HG03457 (cell line): ENCODE measurements around the gene RAB3GAP1.
"Not testable (repeated sequence)": the region's sequence is repeated elsewhere in the genome, so short reads cannot be mapped to it uniquely, and the experiment has no call there.

Experiments used
- ATAC-seq: cut with Tn5 transposase; IDR thresholded peaks from one replicate; pipeline ENCODE4 v1.9.1; 2021; ENCODE audit warnings: moderate number of reproducible peaks; ENCODE audit not compliant: unreplicated experiment

RAB3GAP1 gene

GRCh38 chr2:135052997-135053474 lies 944 bp downstream of the RAB3GAP1 start:
- ATAC-seq = peak; percentile 32

GRCh38 chr2:135055182-135055786 lies 3.2 kb downstream of the RAB3GAP1 start:
- ATAC-seq = no peak

- no peak for ATAC-seq
Measured at GRCh38 chr2:135056790-135057189, 4.7 kb downstream of the RAB3GAP1 start.

GRCh38 chr2:135059577-135059976 lies 7.5 kb downstream of the RAB3GAP1 start:
- ATAC-seq = no peak

DNA sequence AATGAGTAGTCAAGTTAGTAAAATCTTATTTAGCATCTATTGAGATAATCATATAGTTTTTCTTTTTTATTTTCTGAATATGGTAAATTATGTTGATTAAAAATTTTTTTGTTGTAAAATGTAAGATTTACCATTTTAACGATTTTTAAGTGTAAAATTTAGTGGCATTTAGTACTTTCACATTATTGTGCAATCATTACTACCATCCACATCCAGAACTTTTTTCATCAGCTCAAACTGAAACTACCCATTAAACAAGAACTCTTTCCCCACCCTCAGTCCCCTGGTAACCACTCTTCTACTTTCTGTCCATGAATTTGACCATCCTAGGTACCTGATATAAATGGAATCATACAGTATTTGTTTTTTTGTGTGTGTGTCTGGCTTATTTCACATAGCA lies 11.1 kb downstream of the RAB3GAP1 start:
- ATAC-seq = no peak

DNA sequence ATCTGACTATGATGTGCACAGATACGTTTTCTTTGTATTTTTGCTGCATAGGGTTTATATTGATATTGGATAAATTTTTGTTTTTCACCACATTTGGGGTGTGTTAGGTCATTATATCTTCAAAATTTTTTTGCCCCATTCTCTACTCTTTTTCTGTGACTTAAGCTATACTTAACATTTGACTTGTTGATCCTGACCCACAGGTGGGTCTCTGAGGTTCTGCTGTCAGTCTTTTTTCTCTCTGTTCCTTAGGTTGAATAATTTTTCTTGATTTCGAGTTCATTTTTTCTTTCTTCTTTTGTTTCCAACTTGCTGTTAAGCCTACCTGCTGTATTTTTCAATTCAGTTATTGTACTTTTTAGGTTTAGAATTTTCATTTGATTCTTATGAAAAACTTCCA lies 12.1 kb downstream of the RAB3GAP1 start:
- ATAC-seq = no peak

GRCh38 chr2:135066710-135067109 lies 14.6 kb downstream of the RAB3GAP1 start:
- no peak for ATAC-seq

GRCh38 chr2:135072125-135072997 lies 20.3 kb downstream of the RAB3GAP1 start:
- ATAC-seq = no peak

- no peak for ATAC-seq
Measured at GRCh38 chr2:135074216-135074615, 22.1 kb downstream of the RAB3GAP1 start.

DNA sequence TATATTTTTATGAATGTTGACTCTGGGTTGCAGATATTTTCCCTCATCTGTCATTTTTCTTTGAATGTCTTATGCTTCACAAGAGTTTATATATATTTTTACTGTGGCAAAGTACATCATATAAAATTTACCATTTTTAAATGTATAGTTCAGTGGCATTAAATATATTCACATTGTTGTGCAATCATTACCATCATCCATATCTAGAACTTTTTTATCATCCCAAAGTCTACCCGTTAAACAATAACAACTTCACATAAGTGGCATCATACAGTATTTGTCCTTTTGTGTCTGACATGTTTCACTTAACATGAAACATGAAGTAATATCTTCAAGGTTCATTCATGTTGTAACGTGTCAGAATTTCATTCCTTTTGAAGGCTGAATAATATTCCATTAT lies 24.5 kb downstream of the RAB3GAP1 start:
- ATAC-seq = no peak

- no peak for ATAC-seq
Measured at GRCh38 chr2:135078417-135078816, 26.3 kb downstream of the RAB3GAP1 start.

DNA sequence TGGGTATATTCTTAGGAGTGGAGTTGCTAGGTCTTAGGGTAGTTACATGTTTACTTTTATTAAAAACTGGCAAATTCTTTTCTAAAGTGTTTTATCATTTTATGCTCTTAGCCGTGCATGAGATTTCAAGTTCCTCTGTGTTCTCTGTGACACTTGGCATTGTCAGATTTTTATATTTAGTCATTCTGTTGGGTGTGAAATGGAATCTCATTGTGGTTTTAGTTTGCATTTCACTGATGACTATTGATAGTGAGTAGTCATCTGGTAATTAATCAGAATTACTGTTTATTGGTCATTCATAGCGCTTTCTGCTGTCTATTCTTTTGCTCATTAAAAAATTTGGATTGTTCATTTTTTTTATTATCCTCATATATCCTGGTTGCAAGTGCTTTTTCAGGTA lies 34.1 kb downstream of the RAB3GAP1 start:
- no peak for ATAC-seq

DNA sequence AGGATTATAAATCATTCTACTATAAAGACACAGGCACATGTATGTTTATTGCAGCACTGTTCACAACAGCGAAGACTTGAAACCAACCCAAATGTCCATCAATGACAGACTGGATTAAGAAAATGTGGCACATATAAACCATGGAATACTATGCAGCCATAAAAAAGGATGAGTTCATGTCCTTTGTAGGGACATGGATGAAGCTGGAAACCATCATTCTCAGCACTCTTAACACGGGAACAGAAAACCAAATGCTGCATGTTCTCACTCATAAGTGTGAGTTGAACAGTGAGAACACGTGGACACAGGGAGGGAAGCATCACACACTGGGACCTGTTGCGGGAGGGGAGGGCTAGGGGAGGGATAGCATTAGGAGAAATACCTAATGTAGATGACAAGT lies 37.5 kb downstream of the RAB3GAP1 start:
- ATAC-seq = not testable (repeated sequence)

GRCh38 chr2:135091681-135092080 lies 39.6 kb downstream of the RAB3GAP1 start:
- ATAC-seq = no peak

- ATAC-seq = no peak
Measured at GRCh38 chr2:135093193-135093592, 41.1 kb downstream of the RAB3GAP1 start.

- ATAC-seq = no peak
Measured at GRCh38 chr2:135093670-135094330, 41.7 kb downstream of the RAB3GAP1 start.

DNA sequence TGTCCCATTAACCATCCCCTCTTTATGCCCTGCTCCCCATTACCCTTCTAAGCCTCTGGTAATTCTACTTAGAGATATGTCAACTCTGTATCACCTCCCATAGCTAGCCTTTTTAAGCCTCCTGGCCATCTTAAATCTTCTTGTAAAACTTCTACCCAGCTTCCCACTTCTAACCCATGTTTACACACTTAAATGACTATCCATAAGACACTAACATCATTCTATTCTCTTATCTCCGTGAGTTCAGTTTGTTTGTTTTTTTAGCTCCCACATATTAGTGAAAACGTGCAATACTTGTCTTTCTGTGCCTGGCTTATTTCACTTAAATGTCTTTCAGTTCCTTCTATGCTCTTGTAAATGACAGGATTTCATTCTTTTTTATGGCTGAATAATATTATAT lies 42.4 kb downstream of the RAB3GAP1 start:
- ATAC-seq = no peak

- ATAC-seq = no peak
Measured at GRCh38 chr2:135095591-135095990, 43.5 kb downstream of the RAB3GAP1 start.

DNA sequence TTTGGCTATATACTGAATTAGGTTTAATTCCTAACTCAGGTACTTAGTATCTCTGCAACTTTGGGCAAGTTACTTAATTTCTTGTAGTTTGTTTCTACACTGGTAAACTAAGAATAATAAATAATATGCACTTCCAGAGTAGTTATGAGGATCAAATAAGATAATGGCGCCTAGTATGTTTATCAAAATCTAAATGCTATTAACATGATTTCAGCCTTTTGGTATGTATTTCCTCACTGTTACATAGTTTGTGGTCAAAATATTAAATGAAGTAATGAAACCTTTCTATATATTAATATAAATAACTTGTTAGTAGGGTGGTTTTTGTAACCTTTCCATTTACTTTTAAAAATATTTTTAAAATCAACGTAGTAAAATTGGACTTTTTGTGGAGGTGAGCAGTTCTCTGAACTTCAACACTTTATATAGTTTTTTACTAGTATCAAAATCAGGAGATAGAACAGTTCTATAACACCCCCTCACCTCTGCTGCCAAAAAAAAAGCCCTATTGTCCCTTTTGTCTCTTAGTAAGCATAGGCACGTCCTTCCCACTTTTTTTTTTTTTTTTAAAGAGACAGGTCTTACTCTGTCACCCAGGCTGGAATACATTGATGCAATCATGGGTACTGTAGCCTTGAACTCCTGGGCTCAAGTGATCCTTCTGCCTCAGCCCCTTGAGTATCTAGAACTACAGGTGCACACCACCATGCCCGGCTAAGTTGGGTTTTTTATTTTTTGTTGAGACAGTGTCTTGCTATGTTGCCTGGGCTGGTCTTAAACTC lies 44.8 kb downstream of the RAB3GAP1 start:
- no peak for ATAC-seq

- no peak for ATAC-seq
Measured at GRCh38 chr2:135097532-135098231, 45.6 kb downstream of the RAB3GAP1 start.
